ENCODE data around the gene LYRM4. TPM values are rescaled to one million over a fixed set of nuclear protein-coding genes. Genes with fewer than 3 reads are reported as not detected.

The LYRM4 gene
- total RNA-seq, 1 experiment from 2014 or later: 36.1 TPM

- H3K27ac Mint-ChIP-seq (ENCODE audit: low read depth, unreplicated experiment): no peak overlapping the region
These were observed 120.7 kb downstream of the LYRM4 start for GRCh38 chr6:5139828-5140771.

GRCh38 chr6:5138995-5139827, 121.5 kb downstream of the LYRM4 start:
- intact Hi-C loops (cut with micrococcal nuclease): no loop called here
- no peaks in the 10 kb centered on the region for H3K36me3 Mint-ChIP-seq (ENCODE audit: insufficient read depth, unreplicated experiment)
- H3K9me3 Mint-ChIP-seq (ENCODE audit: unreplicated experiment): no peaks in the 10 kb centered on the region
- no peak for DNase-seq (ENCODE audit: unreplicated experiment)
- ChIA-PET POLR2A (no interaction called here), CTCF (interaction anchor here (0.7 to 1.2 kb wide), 2 partner anchors 11 to 21 kb away, joined by 4 to 5 read pairs; no protein-coding TSS in a partner anchor)
- BruUV-seq (replicated peaks): no TSS peak
- H3K4me3 Mint-ChIP-seq (ENCODE audit: unreplicated experiment): no peak overlapping the region
- H3K27ac Mint-ChIP-seq (ENCODE audit: low read depth, unreplicated experiment): no peak overlapping the region
- no peaks in the 10 kb centered on the region for H3K4me1 Mint-ChIP-seq (ENCODE audit: insufficient read depth, unreplicated experiment)
- H3K27me3 Mint-ChIP-seq (ENCODE audit: insufficient read depth, unreplicated experiment): no peaks in the 10 kb centered on the region
- no peak for TF ChIP-seq CTCF (IDR thresholded peaks at IDR 0.05; ENCODE audit: unreplicated experiment)

More at GRCh38 chr6:5139828-5140771, 120.7 kb downstream of the LYRM4 start:
- Mint-ChIP-seq H3K36me3 (ENCODE audit: insufficient read depth, unreplicated experiment) (peaks cover 6% of the 10 kb centered on the region), H3K27me3 (ENCODE audit: insufficient read depth, unreplicated experiment) (no peaks in the 10 kb centered on the region), H3K9me3 (ENCODE audit: unreplicated experiment) (no peaks in the 10 kb centered on the region), H3K4me1 (ENCODE audit: insufficient read depth, unreplicated experiment) (no peaks in the 10 kb centered on the region), H3K4me3 (ENCODE audit: unreplicated experiment) (no peak overlapping the region)
- BruUV-seq (replicated peaks): no TSS peak
- DNase-seq (ENCODE audit: unreplicated experiment): no peak
- ChIA-PET CTCF (interaction anchor here (1.2 kb wide), 1 partner anchor 22 kb away, joined by 5 read pairs; no protein-coding TSS in a partner anchor), POLR2A (no interaction called here)
- intact Hi-C loops (cut with micrococcal nuclease): loop anchor here (10.0 kb wide), 1 partner anchor 135 kb away; no protein-coding TSS in a partner anchor
- no peak for TF ChIP-seq CTCF (IDR thresholded peaks at IDR 0.05; ENCODE audit: unreplicated experiment)

GRCh38 chr6:5136851-5137250, 123.9 kb downstream of the LYRM4 start:
- no peak for DNase-seq (ENCODE audit: unreplicated experiment)
- H3K27me3 Mint-ChIP-seq (ENCODE audit: insufficient read depth, unreplicated experiment): no peaks in the 10 kb centered on the region
- no peak overlapping the region for H3K4me3 Mint-ChIP-seq (ENCODE audit: unreplicated experiment)
- no peak overlapping the region for H3K27ac Mint-ChIP-seq (ENCODE audit: low read depth, unreplicated experiment)
- ChIA-PET CTCF (no interaction called here), POLR2A (no interaction called here)
- no peaks in the 10 kb centered on the region for H3K4me1 Mint-ChIP-seq (ENCODE audit: insufficient read depth, unreplicated experiment)
- H3K9me3 Mint-ChIP-seq (ENCODE audit: unreplicated experiment): no peaks in the 10 kb centered on the region
- intact Hi-C loops (cut with micrococcal nuclease): no loop called here
- TF ChIP-seq CTCF (IDR thresholded peaks at IDR 0.05; ENCODE audit: unreplicated experiment): no peak
- BruUV-seq (replicated peaks): no TSS peak
- no peaks in the 10 kb centered on the region for H3K36me3 Mint-ChIP-seq (ENCODE audit: insufficient read depth, unreplicated experiment)

- Mint-ChIP-seq H3K4me3 (ENCODE audit: unreplicated experiment) (no peak overlapping the region), H3K9me3 (ENCODE audit: unreplicated experiment) (no peaks in the 10 kb centered on the region), H3K27me3 (ENCODE audit: insufficient read depth, unreplicated experiment) (no peaks in the 10 kb centered on the region), H3K36me3 (ENCODE audit: insufficient read depth, unreplicated experiment) (no peaks in the 10 kb centered on the region), H3K4me1 (ENCODE audit: insufficient read depth, unreplicated experiment) (no peaks in the 10 kb centered on the region), H3K27ac (ENCODE audit: low read depth, unreplicated experiment) (no peak overlapping the region)
- DNase-seq (ENCODE audit: unreplicated experiment): peak; percentile 31
- CTCF ChIA-PET: no interaction called here
- BruUV-seq (replicated peaks): no TSS peak
- POLR2A ChIA-PET: no interaction called here
- TF ChIP-seq CTCF (IDR thresholded peaks at IDR 0.05; ENCODE audit: unreplicated experiment): peak; percentile 36
- intact Hi-C loops (cut with micrococcal nuclease): no loop called here
These were observed 124.9 kb downstream of the LYRM4 start for GRCh38 chr6:5135788-5136376.
